Activated T-cell treated with anti-CD3 and anti-CD28 coated beads for 4 hours (primary cell): ENCODE measurements around the gene ISYNA1.
A peak's percentile ranks its signal among the peaks of the same experiment; 100 is the strongest.
"Not testable (repeated sequence)": the region's sequence is repeated elsewhere in the genome, so short reads cannot be mapped to it uniquely, and the experiment has no call there.

Source experiments
- DNase-seq: peaks from one replicate; pipeline ENCODE4 v3.0.0-alpha.2; 2020

ISYNA1 gene

DNA sequence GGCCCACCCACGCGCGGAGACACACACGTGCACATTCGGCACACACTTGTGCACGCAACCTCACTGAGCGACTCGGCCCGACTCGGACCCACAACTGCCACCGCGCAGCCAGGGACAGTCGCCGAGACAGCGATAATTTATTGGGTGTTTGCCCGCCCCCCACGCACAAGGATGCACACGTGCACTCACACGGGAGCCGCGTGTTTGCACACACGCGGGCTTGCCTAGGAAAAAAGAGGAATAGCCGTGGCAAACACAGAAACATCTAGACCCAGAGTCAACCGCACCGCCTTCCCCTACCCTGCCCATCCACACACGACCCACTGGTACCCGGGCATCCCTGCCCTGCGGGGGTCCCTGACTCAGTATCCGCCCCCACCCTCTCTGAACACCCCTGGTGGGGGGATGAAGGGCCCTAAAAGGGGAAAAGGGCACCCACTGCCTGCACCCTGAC is 19.9 kb downstream of the ISYNA1 start:
- DNase-seq: no peak

DNA sequence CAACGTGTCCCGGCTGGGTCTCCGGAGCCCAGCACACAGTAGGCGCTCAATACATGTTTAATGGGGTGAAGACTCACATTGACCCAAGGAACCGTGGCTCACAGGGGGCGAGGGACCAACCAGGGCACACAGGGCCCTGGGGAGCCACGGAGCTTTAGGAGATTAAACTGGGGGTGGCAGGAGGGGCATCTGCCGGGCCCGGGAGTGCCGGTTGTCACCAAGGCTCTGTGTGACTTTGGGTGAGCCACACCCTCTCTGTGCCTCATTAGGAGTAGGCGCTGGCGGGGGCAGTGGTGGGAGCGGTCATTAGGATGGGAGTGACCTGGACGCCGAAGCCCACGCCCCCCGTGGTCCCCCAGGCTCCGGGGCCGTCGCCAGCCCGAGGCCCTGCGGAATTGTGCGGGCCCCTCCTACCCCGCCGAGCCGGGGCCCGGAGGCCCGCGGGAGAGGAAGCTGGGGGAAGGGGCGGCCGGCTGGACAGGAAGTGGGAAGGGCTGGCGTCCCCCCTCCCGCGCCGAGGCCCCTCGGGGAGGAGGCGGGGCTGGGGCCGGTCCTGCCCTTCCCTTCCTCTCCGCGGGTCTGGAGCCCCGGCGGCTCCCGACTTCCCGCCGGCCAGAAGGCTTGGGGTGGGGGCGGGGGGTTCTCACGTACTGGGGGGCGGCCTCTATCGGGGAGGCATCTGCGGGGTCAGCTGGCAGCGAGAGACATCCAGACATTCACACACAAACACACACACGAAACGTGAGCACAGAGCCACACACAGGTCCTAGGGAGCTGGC is 20.5 kb downstream of the ISYNA1 start:
- DNase-seq: no peak

DNA sequence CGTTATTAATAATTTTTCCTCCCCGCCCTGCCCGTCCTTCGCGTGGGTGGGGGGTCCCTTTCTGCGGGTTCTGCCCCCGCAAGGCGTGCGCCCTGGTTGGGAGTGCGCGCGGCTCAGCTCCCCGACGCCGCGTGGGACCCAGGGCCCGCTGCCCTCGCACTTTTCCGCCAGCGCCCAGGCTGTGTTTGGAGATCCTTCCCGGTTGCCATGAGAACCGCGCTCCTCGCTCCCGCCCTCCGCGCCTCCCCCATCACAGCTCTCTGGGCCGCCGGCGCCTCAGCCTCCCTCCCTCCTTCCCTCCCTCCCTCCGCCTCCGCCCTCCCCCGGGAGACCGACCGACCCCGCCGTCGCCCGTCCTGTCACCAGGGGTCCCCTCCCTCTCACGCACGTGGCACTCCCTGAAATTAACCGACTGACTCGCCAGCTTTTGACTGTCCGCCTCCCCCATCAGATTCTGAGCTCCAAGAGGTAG is 21.1 kb downstream of the ISYNA1 start:
- DNase-seq: peak; percentile 50

DNA sequence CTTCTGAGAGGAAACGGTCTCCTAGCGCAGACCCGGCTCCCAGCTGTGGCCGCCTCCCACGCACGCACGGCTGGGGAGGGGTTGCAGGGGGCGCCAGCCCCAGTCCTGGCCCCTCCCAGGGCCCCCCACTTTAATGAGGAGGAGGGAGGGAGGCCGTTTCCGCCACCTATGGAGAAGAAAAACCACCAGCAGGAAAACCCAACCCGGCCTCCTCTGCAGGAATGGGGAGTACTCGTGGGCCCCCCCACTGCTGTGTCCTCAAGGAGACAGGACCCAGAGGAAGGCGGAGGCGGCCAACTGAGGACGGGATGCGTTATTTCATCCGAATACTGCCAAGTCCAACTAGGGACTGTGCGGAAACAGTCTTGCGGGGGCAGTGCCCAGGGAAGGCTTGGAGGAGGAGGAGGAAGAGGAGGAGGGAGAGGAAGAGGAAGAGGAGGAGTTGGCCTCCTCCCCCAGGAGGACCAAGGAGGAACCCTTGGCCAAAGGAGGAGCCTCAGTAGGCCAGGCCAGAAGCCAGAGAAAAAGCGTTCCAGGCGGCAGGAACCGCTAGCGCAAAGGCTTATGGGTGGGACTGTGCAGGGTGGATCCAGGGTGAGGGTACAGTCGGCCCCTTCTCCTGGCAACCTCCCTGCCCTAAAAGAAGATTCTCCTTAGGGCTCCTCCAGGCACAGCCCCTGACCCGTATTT is 22.6 kb downstream of the ISYNA1 start:
- no peak for DNase-seq

DNA sequence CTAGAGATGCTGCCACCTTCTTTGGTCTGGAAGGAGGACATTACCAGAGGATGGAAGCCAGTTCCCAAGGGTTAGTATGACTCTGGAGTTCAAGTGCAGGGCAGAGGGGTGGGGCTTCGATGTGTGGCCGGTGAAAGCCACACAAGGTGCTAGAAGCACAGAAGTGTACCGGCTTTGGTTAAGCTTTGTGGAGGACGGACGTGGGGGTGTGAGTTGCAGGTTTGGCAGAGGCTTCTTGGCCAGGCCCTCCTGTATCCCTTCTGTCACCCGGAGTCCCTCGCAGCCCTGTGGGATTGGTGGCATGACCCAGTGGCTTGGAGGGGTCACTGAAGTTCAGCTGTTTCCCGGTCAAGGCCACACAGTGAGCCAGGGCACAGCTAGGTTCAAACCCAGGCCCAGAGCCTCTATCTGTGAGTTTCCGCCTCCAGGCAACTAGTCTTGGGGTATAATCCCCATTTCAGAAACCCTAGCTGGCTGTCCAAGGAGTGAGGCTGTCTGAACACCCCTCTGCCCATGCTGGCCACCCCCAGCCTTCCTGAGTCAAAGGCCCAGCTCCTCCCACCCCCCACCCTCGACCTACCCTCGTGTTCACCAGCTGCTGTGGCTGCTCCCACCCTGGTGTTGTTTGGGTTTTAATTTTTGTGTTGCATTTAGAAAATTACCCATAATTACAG is 23.3 kb downstream of the ISYNA1 start:
- DNase-seq: no peak

DNA sequence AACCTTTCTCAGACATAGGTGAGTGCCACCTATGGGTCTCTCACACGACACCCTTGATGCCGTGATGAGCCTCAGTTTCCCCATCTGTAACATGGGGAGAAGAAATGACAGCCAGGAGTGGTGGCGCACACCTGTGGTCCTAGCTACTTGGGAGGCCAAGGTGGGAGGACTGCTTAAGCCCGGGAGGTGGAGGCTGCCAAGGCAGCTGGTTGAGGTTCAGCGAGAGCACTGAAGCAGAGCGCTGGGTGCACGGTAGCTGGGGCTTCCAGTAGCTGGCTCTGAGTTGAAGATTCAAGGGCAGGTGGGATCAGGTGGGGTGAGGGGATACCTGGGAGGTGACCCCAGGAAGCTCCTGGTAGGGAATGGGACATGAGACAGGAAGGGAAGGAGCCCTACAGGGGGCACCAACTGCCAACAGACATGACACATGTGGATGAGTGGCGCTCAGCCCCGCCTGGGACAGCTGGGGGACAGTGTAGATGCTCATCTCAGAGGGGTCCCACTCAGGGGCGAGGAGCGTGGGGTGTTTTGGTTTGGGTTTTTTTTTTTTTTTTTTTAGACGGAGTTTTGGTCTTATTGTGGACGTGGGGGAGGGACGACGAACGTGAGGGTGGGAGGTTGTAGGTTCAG is 25.2 kb downstream of the ISYNA1 start:
- DNase-seq: no peak

DNA sequence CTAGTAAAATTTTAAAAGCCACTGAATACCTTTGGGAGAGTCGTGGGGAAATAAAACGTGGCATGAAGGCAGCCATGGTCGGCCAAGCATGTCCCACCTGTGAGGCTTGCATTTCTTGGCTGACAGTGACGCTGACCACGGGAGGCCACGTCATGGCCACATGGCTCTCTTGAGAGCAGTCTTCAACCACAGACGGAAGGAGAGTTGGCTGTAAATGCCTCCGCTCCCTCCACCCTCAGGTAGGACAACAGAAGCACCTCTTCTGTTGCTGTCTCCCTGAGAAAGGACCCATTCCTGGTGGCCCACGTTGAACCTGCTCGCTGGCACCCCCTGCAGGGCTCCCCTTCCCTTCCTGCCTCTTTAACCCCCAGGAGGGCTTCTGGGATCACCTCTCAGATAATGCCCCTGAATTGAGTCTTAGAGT is 29.9 kb downstream of the ISYNA1 start:
- DNase-seq: no peak

DNA sequence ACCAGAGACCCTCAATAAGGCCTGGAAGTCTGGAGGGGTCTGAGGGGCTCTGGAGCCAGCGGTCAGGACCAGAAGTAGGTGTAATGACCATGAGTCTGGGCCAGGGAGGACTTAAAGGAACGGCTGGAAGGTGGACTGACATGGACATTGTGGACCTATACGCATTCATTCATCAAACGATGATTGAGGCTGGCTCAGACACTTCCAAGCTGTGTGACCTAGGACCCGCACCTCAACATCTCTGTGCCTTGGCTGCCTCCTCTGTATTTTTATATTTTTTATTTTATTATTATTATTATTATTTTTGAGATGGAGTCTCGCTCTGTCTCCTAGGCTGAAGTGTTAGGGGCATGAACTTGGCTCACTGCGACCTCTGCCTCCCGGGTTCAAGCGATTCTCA is 31.2 kb downstream of the ISYNA1 start:
- no peak for DNase-seq

DNA sequence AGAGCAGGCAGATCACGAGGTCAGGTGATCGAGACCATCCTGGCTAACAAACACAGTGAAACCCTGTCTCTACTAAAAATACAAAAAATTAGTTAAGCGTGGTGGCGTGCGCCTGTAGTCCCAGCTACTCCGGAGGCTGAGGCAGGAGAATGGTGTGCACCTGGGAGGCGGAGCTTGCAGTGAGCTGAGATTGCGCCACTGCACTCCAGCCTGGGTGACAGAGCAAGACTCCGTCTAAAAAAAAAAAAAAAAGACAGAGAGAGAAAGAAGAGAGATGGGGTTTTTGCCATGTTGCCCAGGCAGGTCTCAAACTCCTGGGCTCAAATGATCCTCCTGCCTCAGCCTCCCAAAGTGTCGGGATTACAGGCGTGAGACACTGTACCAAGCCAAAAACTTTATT is 32.2 kb downstream of the ISYNA1 start:
- DNase-seq: not testable (repeated sequence)

DNA sequence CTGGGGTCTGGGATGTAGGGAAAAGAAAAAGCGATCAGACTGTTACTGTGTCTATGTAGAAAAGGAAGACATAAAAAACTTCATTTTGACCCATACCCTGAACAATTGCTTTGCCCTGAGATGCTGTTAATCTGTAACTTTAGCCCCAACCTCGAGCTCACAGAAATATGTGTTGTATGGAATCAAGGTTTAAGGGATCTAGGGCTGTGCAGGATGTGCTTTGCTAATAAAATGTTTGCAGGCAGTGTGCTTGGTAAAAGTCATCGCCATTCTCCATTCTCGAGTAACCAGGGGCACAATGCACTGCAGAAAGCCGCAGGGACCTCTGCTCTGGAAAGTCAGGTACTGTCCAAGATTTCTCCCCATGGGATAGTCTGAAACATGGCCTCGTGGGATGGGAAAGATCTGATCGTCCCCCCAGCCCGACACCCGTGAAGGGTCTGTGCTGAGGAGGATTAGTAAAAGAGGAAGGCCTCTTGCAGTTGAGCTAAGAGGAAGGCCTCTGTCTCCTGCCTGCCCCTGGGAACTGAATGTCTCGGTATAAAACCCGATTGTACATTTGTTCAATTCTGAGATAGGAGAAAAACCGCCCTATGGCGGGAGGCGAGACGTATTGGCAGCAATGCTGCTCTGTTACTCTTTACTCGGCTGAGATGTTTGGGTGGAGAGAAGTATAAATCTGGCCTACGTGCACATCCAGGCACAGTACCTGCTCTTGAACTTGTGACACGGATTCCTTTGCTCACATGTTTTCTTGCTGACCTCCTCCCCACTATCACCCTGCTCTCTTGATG is 35.3 kb downstream of the ISYNA1 start:
- DNase-seq: not testable (repeated sequence)

DNA sequence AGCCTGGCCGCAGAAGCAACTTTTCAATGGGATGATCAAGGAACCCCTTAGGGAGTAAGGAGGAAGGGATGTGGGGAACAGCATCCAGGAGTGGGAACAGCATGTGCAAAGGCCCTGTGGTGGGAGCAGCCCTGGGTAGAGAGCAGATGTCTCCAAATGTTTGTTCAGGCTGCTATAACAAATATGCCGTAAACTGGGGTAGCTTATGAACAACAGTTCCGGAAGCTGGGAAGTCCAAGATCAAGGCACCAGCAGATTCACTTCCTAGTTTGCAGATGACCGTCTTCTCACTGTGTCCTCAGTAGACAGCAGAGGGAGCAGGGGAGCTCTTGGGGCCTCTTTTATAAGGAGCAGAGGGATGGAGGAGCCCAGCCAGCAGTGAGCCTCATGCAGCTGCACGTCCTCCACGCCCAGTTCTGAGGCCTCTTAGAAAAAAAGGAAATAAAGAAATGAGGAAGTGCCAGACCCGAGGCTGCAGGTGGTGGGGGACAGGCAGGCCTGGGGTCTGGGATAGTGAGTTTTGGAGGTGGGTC is 36.3 kb downstream of the ISYNA1 start:
- no peak for DNase-seq

DNA sequence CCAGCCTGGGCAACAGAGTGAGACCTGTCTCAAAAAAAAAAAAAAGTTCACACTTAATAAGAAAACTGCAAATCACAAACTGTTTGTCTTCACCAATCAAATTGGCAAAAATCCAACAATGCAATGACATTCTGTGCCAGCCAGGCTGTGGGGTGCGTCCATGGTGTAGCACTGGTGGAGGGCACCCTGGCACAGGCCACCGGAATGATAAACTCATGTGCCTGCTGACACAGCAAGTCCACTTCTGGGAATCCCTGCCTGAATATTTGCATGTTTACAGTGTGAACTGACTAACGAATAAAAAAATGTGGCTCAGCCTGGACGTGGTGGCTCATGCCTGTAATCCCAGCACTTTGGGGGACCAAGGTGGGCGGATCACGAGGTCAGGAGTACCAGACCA is 38.9 kb downstream of the ISYNA1 start:
- DNase-seq: no peak

DNA sequence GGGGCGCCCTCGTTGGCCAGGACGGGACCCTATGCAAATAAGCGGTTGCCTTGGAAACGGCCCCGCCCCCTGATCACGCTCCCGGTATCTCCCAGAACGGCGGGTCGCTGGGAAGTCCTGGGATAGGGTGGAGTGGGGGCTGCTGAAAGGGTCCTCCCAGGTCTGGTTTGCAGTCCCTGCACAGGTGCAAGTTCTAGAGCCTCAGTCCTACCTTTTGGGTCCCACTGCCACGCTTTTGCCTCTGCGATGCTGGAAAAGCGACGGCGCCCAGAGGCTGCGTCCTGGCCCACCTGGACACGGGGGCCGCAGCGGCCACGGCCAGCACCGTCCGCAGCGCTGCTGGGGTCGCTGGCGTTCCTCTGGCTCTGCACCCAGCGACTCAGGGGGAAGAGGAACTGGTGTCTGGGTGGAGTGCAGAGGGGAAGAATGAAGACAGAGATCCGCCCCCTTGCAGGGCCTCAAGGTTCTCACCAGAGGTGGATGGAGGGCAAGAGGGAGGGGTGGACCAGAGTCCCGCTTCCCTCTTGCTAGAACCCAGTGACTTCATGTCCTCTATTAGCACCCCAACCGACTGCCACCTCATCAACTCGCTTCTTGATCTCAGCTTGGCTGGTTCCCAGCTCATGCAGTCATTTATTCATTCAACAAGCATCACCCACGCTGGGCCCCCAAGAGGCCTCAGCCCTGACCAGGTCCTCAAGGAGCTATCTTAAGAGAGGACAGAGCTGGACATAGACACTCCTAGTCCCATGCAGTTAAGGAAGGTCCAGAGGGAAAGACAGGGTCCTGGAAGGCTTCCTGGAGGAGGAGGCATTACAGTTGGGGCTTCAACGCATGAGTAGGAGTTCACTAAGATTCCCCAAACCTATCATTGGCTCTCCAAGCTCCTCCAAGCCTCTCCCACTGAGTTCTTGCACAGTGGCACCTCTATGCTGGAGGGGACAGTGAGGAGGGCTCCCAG is 40.4 kb downstream of the ISYNA1 start, which contains the start of gene LRRC25:
Gene LRRC25 (minus strand): TSS at position 381 of the 961 bp plus-strand sequence. CDS start 659 bp downstream, outside the sequence.
- no peak for DNase-seq

DNA sequence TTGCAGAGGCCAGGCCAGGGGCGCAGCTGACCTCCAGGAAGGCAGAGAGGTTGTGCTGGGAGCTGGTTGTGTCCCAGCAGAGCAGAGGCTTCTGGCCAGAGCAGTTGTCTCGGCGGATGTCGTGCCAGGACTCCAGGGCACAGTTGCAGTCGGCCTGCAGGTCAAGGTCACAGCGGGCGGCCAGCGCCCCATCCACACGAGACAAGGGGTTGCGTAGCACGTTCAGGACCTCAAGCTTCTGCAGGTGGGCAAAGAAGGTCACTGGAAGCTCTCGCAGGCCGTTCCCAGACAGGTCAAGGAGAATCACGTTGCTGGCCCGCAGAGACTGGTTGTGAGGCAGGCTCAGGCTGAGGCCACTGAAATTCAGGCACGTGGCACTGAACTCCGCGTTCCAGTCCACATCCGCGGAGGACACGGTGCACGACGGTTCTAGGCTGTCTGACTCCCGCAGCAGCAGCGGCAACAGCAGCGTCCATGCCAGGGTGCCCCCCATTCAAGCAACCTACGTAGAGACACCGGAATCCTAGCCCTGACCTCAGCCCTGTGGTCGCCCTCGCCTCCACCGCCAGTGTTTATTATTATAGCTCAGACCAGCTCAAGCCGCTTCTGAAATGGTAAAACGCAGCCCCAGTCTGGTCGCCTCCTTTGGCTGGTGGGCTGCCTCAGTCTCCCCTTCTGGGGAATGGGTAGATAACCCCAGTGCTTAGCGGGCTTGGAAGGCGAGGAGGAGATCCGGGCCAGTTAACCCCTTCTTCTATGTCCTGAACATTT is 41.3 kb downstream of the ISYNA1 start:
- DNase-seq: no peak

DNA sequence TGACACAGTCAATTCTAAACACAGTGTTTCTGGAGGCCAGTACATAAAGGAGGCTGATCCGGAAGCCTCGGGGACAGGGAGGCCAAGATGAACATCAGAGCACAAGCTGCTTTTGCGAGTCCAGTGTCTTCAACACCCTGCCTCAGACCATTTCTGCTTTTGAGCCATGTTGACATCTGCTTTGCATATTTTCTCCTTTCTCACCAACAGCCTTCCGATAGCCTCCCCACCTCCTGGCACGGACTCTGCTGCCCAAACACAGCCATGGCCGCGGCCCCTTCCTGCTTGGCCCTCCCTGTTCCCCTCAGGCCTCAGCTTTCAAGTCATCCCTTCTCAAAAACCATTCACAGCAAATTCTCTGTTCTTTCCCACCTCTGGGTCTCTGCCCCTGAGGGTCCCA is 44.1 kb downstream of the ISYNA1 start:
- no peak for DNase-seq

DNA sequence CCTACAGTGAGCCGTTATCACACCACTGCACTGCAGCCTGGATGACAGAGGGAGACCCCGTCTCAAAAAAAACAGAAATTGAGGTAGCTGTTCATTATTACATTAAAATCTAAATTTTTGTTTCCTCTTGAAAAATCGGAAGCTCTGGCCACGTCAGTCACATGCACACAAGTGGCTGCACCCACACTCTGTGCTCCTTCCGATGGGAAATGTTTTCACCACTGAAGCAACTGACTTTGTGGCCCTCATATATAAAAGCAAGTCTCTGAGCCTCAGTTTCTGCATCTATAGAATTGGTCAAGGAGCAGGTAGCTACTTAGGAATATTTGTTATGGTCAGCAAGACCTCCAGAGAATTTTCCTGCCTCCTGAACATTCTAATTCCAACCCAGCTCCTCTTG is 45.0 kb downstream of the ISYNA1 start:
- DNase-seq: no peak

DNA sequence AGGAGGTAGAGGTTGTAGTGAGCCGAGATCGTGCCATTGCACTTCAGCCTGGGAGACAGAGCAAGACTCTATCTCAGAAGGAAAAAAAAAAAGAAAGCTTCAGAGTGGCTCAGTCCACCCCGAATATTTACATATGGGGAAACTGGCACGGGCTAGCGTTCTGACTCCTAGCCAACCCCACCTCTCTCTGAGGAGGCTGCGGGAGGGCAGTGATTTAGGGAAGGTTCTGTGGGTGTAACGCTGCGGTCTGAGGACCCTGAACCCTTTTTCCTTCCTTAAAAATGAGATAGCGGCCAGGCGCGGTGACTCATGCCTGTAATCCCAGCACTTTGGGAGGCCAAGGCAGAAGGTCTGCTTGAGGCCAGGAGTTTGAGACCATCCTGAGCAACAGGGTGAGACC is 45.5 kb downstream of the ISYNA1 start:
- DNase-seq: no peak

DNA sequence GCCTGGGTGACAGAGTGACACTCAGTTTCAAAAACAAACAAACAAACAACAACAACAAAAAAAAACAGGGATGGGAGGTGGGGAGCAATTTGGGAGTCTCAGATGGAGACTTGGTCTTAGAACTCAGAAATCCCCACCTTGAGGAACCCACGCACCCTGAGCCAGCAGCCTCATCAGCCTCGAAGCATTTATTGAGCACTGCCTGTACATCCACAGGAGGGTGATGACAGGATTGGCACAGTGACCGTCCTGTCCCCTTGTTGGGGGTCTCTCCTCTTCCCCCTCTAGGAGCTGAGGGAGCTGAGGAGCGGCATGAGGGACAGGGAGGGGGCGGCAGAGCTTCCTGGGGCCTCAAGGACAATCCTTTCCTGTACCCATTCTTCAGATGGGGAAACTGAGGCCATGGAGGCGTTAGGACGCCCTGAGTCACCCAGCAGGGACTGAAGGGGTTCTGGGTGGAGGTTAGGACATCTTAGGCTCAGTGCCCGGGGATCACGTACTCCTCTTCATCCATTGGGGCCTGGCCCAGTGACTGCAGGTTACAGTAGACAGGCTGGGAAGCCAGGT is 46.3 kb downstream of the ISYNA1 start:
- no peak for DNase-seq

DNA sequence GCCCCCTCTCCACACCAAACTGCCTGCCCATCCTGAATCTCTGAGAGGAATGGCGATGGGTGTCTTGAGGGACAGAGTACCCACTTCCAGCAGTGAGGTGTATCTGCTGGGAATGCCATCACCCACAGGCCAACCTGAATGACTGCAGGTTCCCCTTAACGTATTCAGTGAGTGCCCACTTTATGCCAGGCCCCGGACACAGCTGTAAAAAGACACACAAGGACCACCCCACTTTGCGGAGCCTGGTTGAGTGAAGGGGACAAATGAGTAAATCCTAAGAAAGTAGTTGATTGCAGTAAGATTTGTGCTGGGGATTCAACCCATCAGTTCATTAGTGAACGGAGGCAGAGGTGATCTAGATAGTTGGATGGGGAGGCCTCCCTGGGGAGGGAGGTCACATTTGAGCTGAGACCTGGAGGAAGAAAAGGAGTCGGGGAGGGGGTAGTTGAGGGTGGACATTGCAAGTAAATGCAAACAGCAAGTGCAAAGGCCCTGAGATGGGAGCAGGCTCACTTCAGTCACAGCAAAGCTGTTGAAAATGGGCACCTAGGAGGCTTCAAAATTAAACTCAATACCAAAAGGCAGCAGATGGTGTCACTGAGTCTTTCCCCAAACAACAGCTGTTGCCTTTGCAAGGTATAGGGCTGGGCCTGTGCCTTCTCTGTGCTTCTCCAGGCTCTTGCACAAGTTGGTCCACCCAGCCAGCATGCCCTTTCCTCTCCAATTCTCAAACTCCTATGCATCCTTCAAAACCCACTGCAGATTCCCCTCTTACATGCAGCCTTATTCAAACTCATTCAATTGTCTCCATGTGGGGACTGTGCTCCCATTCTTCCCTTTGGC is 47.6 kb downstream of the ISYNA1 start:
- DNase-seq: no peak
